HepG2 (cell line): ENCODE measurements around the gene ZNF8. TPM values are rescaled to one million over a fixed set of nuclear protein-coding genes. Genes with fewer than 3 reads are reported as not detected.

Source experiments
- ATAC-seq: fragments of 200-7000 bp; cut with Tn5 transposase; 3 replicates; pipeline ENCODE4 v1.9.1; 2020; ENCODE audit warnings: mild to moderate bottlenecking, moderate library complexity
- BruUV-seq: library from RNA; stranded (reverse); fragments of 400-500 nt; replicated peaks from 2 replicates; lab custom pipeline; 2021; lab: Mats Ljungman, UMichigan
- CTCF ChIA-PET: fragments of 300-600 bp; formaldehyde crosslinking; extraction: SDS; loops from one replicate; lab custom pipeline; 2021; ENCODE audit warnings: low total read pairs, inconsistent platforms, low intra/inter-chr PET ratio; lab: Yijun Ruan, JAX
- POLR2A ChIA-PET: fragments of 350-600 bp; sonication (Branson Sonifier 250); formaldehyde crosslinking; loops from one replicate; lab custom pipeline; 2020; ENCODE audit warnings: antibody characterized with exemption, inconsistent platforms; lab: Yijun Ruan, JAX
- DNase-seq: peaks from one replicate; pipeline ENCODE4 v3.0.0-alpha.2; 2015; ENCODE audit warnings: low spot score
- FAIRE-seq: peaks from 3 replicates; lab custom pipeline; 2011; peaks lifted over from hg19 to GRCh38; lab: Jason Lieb, UNC
- H2AFZ ChIP-seq: one replicate; pipeline ENCODE4 v1.6.1; 2011; ENCODE audit warnings: low read length, inconsistent platforms
- H3K27ac ChIP-seq: fragments of 300-600 bp; 3 replicates; pipeline ENCODE4 v1.8.0; 2011; ENCODE audit warnings: mixed run types, mild to moderate bottlenecking, mixed read lengths, low read length, inconsistent platforms; ENCODE audit not compliant: insufficient read depth; ENCODE audit errors: extremely low read length
- H3K27me3 ChIP-seq, 2 experiments: fragments of 200-600 bp in 1 of 2; 2 replicates in 1 of 2; 3 replicates in 1 of 2; pipeline versions ENCODE4 v1.6.0 to v1.8.0; 2011; ENCODE audit warnings: low read length in 2 of 2, mild to moderate bottlenecking in 2 of 2, moderate library complexity in 2 of 2, inconsistent platforms in 1 of 2; ENCODE audit not compliant: insufficient read depth in 2 of 2, control insufficient read depth in 1 of 2
- H3K36me3 ChIP-seq, 2 experiments: fragments of 200-600 bp in 1 of 2; replicated peaks in 1 of 2; 2 replicates in 1 of 2; 3 replicates in 1 of 2; pipeline versions ENCODE4 v1.5.1 to v1.8.0; 2011; ENCODE audit warnings: low read length in 2 of 2, inconsistent platforms in 1 of 2; ENCODE audit not compliant: insufficient read depth in 2 of 2, control insufficient read depth in 1 of 2
- H3K4me1 ChIP-seq: 2 replicates; pipeline ENCODE4 v1.5.1; 2012; ENCODE audit warnings: low read length, inconsistent platforms; ENCODE audit not compliant: insufficient read depth
- H3K4me2 ChIP-seq: 2 replicates; pipeline ENCODE4 v1.6.0; 2011; ENCODE audit warnings: low read depth, low read length, inconsistent platforms
- H3K4me3 ChIP-seq, 3 experiments: fragments of 200-600 bp in 1 of 3; sonication (generic), shearing (Covaris generic) in 1 of 3; replicated peaks in 1 of 3; 2 replicates each; pipeline ENCODE4 v1.5.1; 2011 to 2016; ENCODE audit warnings: low read length in 3 of 3, inconsistent platforms in 2 of 3, low read depth in 2 of 3, mild to moderate bottlenecking in 2 of 3, control low read depth in 1 of 3, mixed read lengths in 1 of 3; ENCODE audit not compliant: insufficient read depth in 1 of 3
- H3K79me2 ChIP-seq: one replicate; pipeline ENCODE4 v1.6.1; 2011; ENCODE audit warnings: low read length, inconsistent platforms; ENCODE audit not compliant: insufficient read depth
- H3K9ac ChIP-seq: 2 replicates; pipeline ENCODE4 v1.6.0; 2011; ENCODE audit warnings: mild to moderate bottlenecking, low read depth, low read length, inconsistent platforms; ENCODE audit not compliant: insufficient read depth
- H3K9me3 ChIP-seq: 2 replicates; pipeline ENCODE4 v1.5.1; 2012; ENCODE audit warnings: mild to moderate bottlenecking, low read length
- H4K20me1 ChIP-seq: 2 replicates; pipeline ENCODE4 v1.6.0; 2011; ENCODE audit warnings: inconsistent platforms, mild to moderate bottlenecking, low read length, moderate library complexity; ENCODE audit not compliant: insufficient read depth
- CBX1 ChIP-seq: IDR thresholded peaks from one replicate; pipeline ENCODE4 v1.6.1; 2016; ENCODE audit warnings: antibody characterized with exemption, low read depth
- CREM ChIP-seq, 2 experiments: sonication (generic) in 1 of 2; formaldehyde crosslinking in 1 of 2; IDR thresholded peaks; 2 replicates each; pipeline versions ENCODE4 v1.4.0 to v1.6.1; 2016 to 2020; ENCODE audit warnings: antibody characterized with exemption in 1 of 2, mild to moderate bottlenecking in 1 of 2, missing genetic modification reagents in 1 of 2
- ETV6 ChIP-seq: sonication (generic); formaldehyde crosslinking; conservative IDR thresholded peaks from 2 replicates; pipeline ENCODE4 v1.4.0; 2020; ENCODE audit warnings: missing genetic modification reagents
- HNRNPH1 ChIP-seq: fragments of 200-400 bp; formaldehyde crosslinking; optimal IDR thresholded peaks from 2 replicates; pipeline ENCODE3; 2017; ENCODE audit warnings: mild to moderate bottlenecking, low read depth, low read length
- MYNN ChIP-seq: sonication (generic); formaldehyde crosslinking; IDR thresholded peaks from 2 replicates; pipeline ENCODE4 v1.4.0; 2020; ENCODE audit warnings: mild to moderate bottlenecking, low read depth, missing genetic modification reagents
- NFYB ChIP-seq: sonication (generic); formaldehyde crosslinking; IDR thresholded peaks from 2 replicates; pipeline ENCODE4 v1.4.0; 2020; ENCODE audit warnings: missing genetic modification reagents
- NR1H2 ChIP-seq: sonication (generic); formaldehyde crosslinking; IDR thresholded peaks from 2 replicates; pipeline ENCODE4 v1.8.1; 2022; ENCODE audit warnings: low read depth, missing genetic modification reagents, borderline replicate concordance
- SALL1 ChIP-seq: sonication (generic); formaldehyde crosslinking; IDR thresholded peaks from 2 replicates; pipeline ENCODE4 v1.8.0; 2022; ENCODE audit warnings: mild to moderate bottlenecking, missing genetic modification reagents
- SMYD3 ChIP-seq: sonication (generic); formaldehyde crosslinking; IDR thresholded peaks from 2 replicates; pipeline ENCODE4 v1.8.1; 2023; ENCODE audit warnings: mild to moderate bottlenecking, missing genetic modification reagents
- TFDP1 ChIP-seq: IDR thresholded peaks from 2 replicates; pipeline ENCODE4 v1.6.1; 2016; ENCODE audit warnings: missing compliant biosample characterization, missing genetic modification reagents, borderline replicate concordance
- ZBTB37 ChIP-seq: sonication (generic); formaldehyde crosslinking; IDR thresholded peaks from 2 replicates; pipeline ENCODE4 v1.4.0; 2020; ENCODE audit warnings: mild to moderate bottlenecking, missing genetic modification reagents
- ZNF30 ChIP-seq: sonication (generic); formaldehyde crosslinking; IDR thresholded peaks from 2 replicates; pipeline ENCODE4 v1.5.0; 2020; ENCODE audit warnings: mild to moderate bottlenecking, missing genetic modification reagents
- ZNF510 ChIP-seq: sonication (generic); formaldehyde crosslinking; IDR thresholded peaks from 2 replicates; pipeline ENCODE4 v1.4.0; 2020; ENCODE audit warnings: low read depth, mild to moderate bottlenecking, missing genetic modification reagents
- ZNF546 ChIP-seq: sonication (generic); formaldehyde crosslinking; conservative IDR thresholded peaks from 2 replicates; pipeline ENCODE4 v1.8.1; 2023; ENCODE audit warnings: mild to moderate bottlenecking, missing genetic modification reagents
- ZNF605 ChIP-seq: sonication (generic); formaldehyde crosslinking; IDR thresholded peaks from 2 replicates; pipeline ENCODE4 v1.8.0; 2022; ENCODE audit warnings: mild to moderate bottlenecking, missing genetic modification reagents
- WGBS: methylation state at CpG from one replicate; pipeline ENCODE4 v1.1.6; 2017; ENCODE audit warnings: low lambda C conversion rate; 5-methylcytosine and 5-hydroxymethylcytosine counted together
- in situ Hi-C: cut with HindIII; loops from 2 replicates; pipeline ENCODE4 v1.10.0; 2017; ENCODE audit warnings: low pct_unique_long_range_greater_than_20kb; ENCODE audit not compliant: extremely low pct_ligation_motif_present
- intact Hi-C: fragments of 100-400 bp; cut with micrococcal nuclease; formaldehyde crosslinking; loops from one replicate; pipeline ENCODE4 v1.10.0; 2022; ENCODE audit not compliant: unreplicated experiment
- polyA plus RNA-seq, 8 experiments: library from polyadenylated mRNA; depleted of rRNA in 3 of 8; stranded (reverse) in 7 of 8; unstranded in 1 of 8; fragments of >200 nt; fragmentation: Illumina TruSeq in 4 of 8; extraction: Trizol in 4 of 8; gene quantifications; 2 replicates each; pipeline versions ENCODE4 v1.2.1 to v1.2.3, GENCODE V29; 2011 to 2016; ENCODE audit warnings: low read depth in 4 of 8, missing spikeins in 1 of 8, mixed read lengths in 1 of 8; ENCODE audit not compliant: insufficient read depth in 1 of 8
- total RNA-seq, 5 experiments: library from RNA; depleted of rRNA; stranded (reverse); fragments of >200 nt; fragmentation: Illumina TruSeq; extraction: Trizol; gene quantifications; 2 replicates each; pipeline ENCODE4 v1.2.3, GENCODE V29; 2016; ENCODE audit warnings: low read depth in 1 of 5

ZNF8 gene
- total and polyA plus RNA-seq, 2 of the 13 experiments (the other 11 are each of a cell fraction or from before 2014, with no cell fraction given) = 3.1 to 3.3 TPM

DNA sequence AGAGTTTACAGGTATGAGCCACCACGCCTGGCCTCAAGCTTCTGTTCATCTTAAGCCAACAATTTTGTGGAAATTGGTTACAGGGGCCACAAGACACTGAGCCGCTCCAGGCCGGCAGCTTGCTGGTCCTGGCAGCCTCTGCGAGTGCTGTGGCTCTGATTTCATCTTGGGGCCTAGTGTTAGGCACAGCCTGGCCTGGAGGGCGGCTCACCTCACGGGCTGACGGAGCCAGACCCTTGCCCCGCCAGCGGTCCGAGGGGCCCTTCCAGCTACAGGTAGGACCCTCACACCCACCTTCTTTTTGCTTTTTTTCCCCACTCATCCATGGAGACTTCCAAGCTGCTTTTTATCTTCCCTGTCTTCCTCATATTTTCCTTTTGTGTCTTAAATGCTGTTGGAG is 41.4 kb upstream of the ZNF8 start:
- no TSS peak for BruUV-seq
- POLR2A ChIA-PET = interaction anchor here (1.0 kb wide), 1 partner anchor 9 kb away, joined by 4 read pairs; the partner anchor contains the start of gene ZNF544
- Histone ChIP-seq H4K20me1 (no peaks in the 10 kb centered on the region), H3K27ac (no peak overlapping the region), H3K9ac (no peak overlapping the region), H3K4me3 (no peak overlapping the region), H2AFZ (no peak overlapping the region), H3K9me3 (peaks cover 69% of the 10 kb centered on the region), H3K4me2 (no peak overlapping the region), H3K4me1 (no peaks in the 10 kb centered on the region), H3K79me2 (no peaks in the 10 kb centered on the region), H3K36me3 (peaks cover 8 to 27% of the 10 kb centered on the region in 2 experiments; a peak in 3 of 5 replicates), H3K27me3 (no peaks in the 10 kb centered on the region; a peak in 1 of 5 replicates)
- in situ Hi-C loops = no loop called here
- CTCF ChIA-PET = no interaction called here
- FAIRE-seq (no peak), ATAC-seq (no peak), DNase-seq (no peak)
- intact Hi-C loops = no loop called here
- WGBS = 91% methylated on average over 10 of the region's 10 CpGs
- TF ChIP-seq TFDP1 (CRISPR knock-in tag) (no peak), NFYB (CRISPR knock-in tag) (no peak), ZNF546 (CRISPR knock-in tag) (no peak), ZNF30 (CRISPR knock-in tag) (no peak), ZBTB37 (CRISPR knock-in tag) (no peak), NR1H2 (CRISPR knock-in tag) (no peak), CBX1 (no peak), CREM (IDR thresholded peaks at IDR 0.05) (no peak), CREM (CRISPR knock-in tag; IDR thresholded peaks at IDR 0.05) (no peak), SALL1 (no peak), SMYD3 (CRISPR knock-in tag) (no peak), ZNF605 (CRISPR knock-in tag) (no peak), ZNF510 (CRISPR knock-in tag) (no peak), MYNN (CRISPR knock-in tag) (no peak), HNRNPH1 (no peak), ETV6 (CRISPR knock-in tag) (no peak)
